GM23338 (cell line): ENCODE measurements around the gene TCF20. TPM values are rescaled to one million over a fixed set of nuclear protein-coding genes. Genes with fewer than 3 reads are reported as not detected.

Source experiments
- ATAC-seq: fragments of 200-7000 bp; cut with Tn5 transposase; 3 replicates; pipeline ENCODE4 v1.9.1; 2020
- DNase-seq: peaks from one replicate; pipeline ENCODE4 v3.0.0-alpha.2; 2015; ENCODE audit warnings: low spot score
- H2AFZ ChIP-seq: fragments of 200-600 bp; sonication (generic); 2 replicates; pipeline ENCODE4 v1.8.0; 2016; ENCODE audit warnings: antibody characterized with exemption, mild to moderate bottlenecking, moderate library complexity
- H3F3A ChIP-seq: fragments of 200-600 bp; sonication (generic); replicated peaks from 2 replicates; pipeline ENCODE4 v1.8.0; 2017; ENCODE audit warnings: antibody characterized with exemption, mixed run types, low read depth
- H3K27ac ChIP-seq: fragments of 200-600 bp; sonication (generic); 2 replicates; pipeline ENCODE4 v1.6.1; 2016; ENCODE audit warnings: low read depth
- H3K27me3 ChIP-seq: fragments of 200-600 bp; sonication (generic); 2 replicates; pipeline ENCODE4 v1.8.0; 2016; ENCODE audit warnings: mild to moderate bottlenecking, mixed run types, moderate library complexity; ENCODE audit not compliant: insufficient read depth
- H3K36me3 ChIP-seq: fragments of 200-600 bp; sonication (generic); 2 replicates; pipeline ENCODE4 v1.8.0; 2016; ENCODE audit warnings: mild to moderate bottlenecking; ENCODE audit not compliant: insufficient read depth
- H3K4me1 ChIP-seq: fragments of 200-600 bp; sonication (generic); 2 replicates; pipeline ENCODE4 v1.8.0; 2016; ENCODE audit warnings: mild to moderate bottlenecking, moderate library complexity; ENCODE audit not compliant: insufficient read depth
- H3K4me2 ChIP-seq: fragments of 200-600 bp; sonication (generic); 2 replicates; pipeline ENCODE4 v1.7.1; 2017; ENCODE audit warnings: mixed run types
- H3K4me3 ChIP-seq: fragments of 200-600 bp; sonication (generic); 2 replicates; pipeline ENCODE4 v1.6.1; 2016; ENCODE audit warnings: mixed run types
- H3K79me2 ChIP-seq: fragments of 200-600 bp; sonication (generic); replicated peaks from 2 replicates; pipeline ENCODE4 v1.8.0; 2017; ENCODE audit warnings: mild to moderate bottlenecking; ENCODE audit not compliant: insufficient read depth
- H3K9me2 ChIP-seq: fragments of 200-600 bp; sonication (generic); 2 replicates; pipeline ENCODE4 v1.8.0; 2017; ENCODE audit not compliant: insufficient read depth
- H4K20me1 ChIP-seq: fragments of 200-600 bp; sonication (generic); replicated peaks from 2 replicates; pipeline ENCODE4 v1.8.0; 2017; ENCODE audit warnings: mild to moderate bottlenecking; ENCODE audit not compliant: insufficient read depth
- H3K27ac Mint-ChIP-seq: 2 replicates; pipeline ENCODE4 v1.8.0; 2020; ENCODE audit warnings: inconsistent platforms, mild to moderate bottlenecking, moderate library complexity, mixed read lengths
- H3K27me3 Mint-ChIP-seq: 3 replicates; pipeline ENCODE4 v1.8.0; 2022; ENCODE audit warnings: low read depth, mild to moderate bottlenecking, moderate library complexity, mixed read lengths, inconsistent platforms; ENCODE audit not compliant: insufficient read depth, poor library complexity
- H3K36me3 Mint-ChIP-seq: 3 replicates; pipeline ENCODE4 v1.8.0; 2021; ENCODE audit warnings: low read depth, mild to moderate bottlenecking, inconsistent platforms, moderate library complexity, mixed read lengths
- H3K4me1 Mint-ChIP-seq: 3 replicates; pipeline ENCODE4 v1.8.0; 2020; ENCODE audit warnings: mild to moderate bottlenecking, inconsistent platforms, mixed read lengths
- H3K4me3 Mint-ChIP-seq: 3 replicates; pipeline ENCODE4 v1.8.0; 2021; ENCODE audit warnings: moderate library complexity, mild to moderate bottlenecking, inconsistent platforms, mixed read lengths
- H3K9me3 Mint-ChIP-seq: 3 replicates; pipeline ENCODE4 v1.8.0; 2020; ENCODE audit warnings: moderate library complexity, mild to moderate bottlenecking, inconsistent platforms, mixed read lengths
- CTCF ChIP-seq, 2 experiments: fragments of 200-600 bp in 1 of 2; sonication (generic) in 1 of 2; conservative IDR thresholded peaks; 2 replicates each; pipeline versions ENCODE4 v1.5.1 to v1.6.1; 2016 to 2017; ENCODE audit warnings: antibody characterized with exemption in 2 of 2, low read depth in 2 of 2, mild to moderate bottlenecking in 2 of 2, moderate library complexity in 1 of 2
- polyA plus RNA-seq: library from polyadenylated mRNA; unstranded; fragments of >200 nt; fragmentation: Nextera tagmentation; extraction: Ambion mirVana; gene quantifications from 2 replicates; pipeline ENCODE4 v1.2.1, GENCODE V29; 2016
- total RNA-seq: library from RNA; depleted of rRNA; stranded (reverse); fragments of >200 nt; shearing (Covaris generic); gene quantifications from 2 replicates; pipeline ENCODE4 v1.2.3, GENCODE V29; 2014
- TF ChIP-seq, protein P1 (sequence below): fragments of 250-450 bp; sonication (Bioruptor Pico); IDR thresholded peaks from 2 replicates; pipeline ENCODE4 v1.5.0; 2020; ENCODE audit warnings: mild to moderate bottlenecking, moderate library complexity

TCF20 gene
- total and polyA plus RNA-seq, 2 experiments from 2014 or later = 6.4 to 68.7 TPM

GRCh38 chr22:42313804-42314581 lies 43.5 kb upstream of the TCF20 start:
- Histone ChIP-seq H3F3A (no peaks in the 10 kb centered on the region), H3K27ac (no peak overlapping the region), H2AFZ (no peak overlapping the region), H3K4me2 (no peak overlapping the region), H3K4me1 (no peaks in the 10 kb centered on the region), H3K9me2 (no peaks in the 10 kb centered on the region), H3K79me2 (no peaks in the 10 kb centered on the region), H4K20me1 (peaks cover 3% of the 10 kb centered on the region; the same call in 1 of the 2 replicates), H3K36me3 (no peaks in the 10 kb centered on the region), H3K27me3 (no peaks in the 10 kb centered on the region), H3K4me3 (no peak overlapping the region)
- peaks cover 13% of the 10 kb centered on the region for H3K27me3 Mint-ChIP-seq
- peak; percentile 73 for ATAC-seq
- H3K27ac Mint-ChIP-seq = no peak overlapping the region
- H3K9me3 Mint-ChIP-seq = no peaks in the 10 kb centered on the region
- peak; percentile 89 for DNase-seq
- H3K4me1 Mint-ChIP-seq = peaks cover 47% of the 10 kb centered on the region
- TF ChIP-seq, protein P1, sequence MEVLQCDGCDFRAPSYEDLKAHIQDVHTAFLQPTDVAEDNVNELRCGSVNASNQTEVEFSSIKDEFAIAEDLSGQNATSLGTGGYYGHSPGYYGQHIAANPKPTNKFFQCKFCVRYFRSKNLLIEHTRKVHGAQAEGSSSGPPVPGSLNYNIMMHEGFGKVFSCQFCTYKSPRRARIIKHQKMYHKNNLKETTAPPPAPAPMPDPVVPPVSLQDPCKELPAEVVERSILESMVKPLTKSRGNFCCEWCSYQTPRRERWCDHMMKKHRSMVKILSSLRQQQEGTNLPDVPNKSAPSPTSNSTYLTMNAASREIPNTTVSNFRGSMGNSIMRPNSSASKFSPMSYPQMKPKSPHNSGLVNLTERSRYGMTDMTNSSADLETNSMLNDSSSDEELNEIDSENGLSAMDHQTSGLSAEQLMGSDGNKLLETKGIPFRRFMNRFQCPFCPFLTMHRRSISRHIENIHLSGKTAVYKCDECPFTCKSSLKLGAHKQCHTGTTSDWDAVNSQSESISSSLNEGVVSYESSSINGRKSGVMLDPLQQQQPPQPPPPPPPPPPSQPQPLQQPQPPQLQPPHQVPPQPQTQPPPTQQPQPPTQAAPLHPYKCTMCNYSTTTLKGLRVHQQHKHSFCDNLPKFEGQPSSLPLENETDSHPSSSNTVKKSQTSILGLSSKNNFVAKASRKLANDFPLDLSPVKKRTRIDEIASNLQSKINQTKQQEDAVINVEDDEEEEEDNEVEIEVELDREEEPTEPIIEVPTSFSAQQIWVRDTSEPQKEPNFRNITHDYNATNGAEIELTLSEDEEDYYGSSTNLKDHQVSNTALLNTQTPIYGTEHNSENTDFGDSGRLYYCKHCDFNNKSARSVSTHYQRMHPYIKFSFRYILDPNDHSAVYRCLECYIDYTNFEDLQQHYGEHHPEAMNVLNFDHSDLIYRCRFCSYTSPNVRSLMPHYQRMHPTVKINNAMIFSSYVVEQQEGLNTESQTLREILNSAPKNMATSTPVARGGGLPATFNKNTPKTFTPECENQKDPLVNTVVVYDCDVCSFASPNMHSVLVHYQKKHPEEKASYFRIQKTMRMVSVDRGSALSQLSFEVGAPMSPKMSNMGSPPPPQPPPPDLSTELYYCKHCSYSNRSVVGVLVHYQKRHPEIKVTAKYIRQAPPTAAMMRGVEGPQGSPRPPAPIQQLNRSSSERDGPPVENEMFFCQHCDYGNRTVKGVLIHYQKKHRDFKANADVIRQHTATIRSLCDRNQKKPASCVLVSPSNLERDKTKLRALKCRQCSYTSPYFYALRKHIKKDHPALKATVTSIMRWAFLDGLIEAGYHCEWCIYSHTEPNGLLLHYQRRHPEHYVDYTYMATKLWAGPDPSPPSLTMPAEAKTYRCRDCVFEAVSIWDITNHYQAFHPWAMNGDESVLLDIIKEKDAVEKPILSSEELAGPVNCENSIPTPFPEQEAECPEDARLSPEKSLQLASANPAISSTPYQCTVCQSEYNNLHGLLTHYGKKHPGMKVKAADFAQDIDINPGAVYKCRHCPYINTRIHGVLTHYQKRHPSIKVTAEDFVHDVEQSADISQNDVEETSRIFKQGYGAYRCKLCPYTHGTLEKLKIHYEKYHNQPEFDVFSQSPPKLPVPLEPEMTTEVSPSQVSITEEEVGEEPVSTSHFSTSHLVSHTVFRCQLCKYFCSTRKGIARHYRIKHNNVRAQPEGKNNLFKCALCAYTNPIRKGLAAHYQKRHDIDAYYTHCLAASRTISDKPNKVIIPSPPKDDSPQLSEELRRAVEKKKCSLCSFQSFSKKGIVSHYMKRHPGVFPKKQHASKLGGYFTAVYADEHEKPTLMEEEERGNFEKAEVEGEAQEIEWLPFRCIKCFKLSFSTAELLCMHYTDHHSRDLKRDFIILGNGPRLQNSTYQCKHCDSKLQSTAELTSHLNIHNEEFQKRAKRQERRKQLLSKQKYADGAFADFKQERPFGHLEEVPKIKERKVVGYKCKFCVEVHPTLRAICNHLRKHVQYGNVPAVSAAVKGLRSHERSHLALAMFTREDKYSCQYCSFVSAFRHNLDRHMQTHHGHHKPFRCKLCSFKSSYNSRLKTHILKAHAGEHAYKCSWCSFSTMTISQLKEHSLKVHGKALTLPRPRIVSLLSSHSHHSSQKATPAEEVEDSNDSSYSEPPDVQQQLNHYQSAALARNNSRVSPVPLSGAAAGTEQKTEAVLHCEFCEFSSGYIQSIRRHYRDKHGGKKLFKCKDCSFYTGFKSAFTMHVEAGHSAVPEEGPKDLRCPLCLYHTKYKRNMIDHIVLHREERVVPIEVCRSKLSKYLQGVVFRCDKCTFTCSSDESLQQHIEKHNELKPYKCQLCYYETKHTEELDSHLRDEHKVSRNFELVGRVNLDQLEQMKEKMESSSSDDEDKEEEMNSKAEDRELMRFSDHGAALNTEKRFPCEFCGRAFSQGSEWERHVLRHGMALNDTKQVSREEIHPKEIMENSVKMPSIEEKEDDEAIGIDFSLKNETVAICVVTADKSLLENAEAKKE (CRISPR knock-in tag) = no peak
- peak; percentile 66 to 78 for TF ChIP-seq CTCF (conservative IDR thresholded peaks at IDR 0.05; ENCODE audit: low read depth in 2 of 2)
- H3K4me3 Mint-ChIP-seq = peak overlapping the region; percentile 26; the same call in 1 of the 3 replicates
- no peaks in the 10 kb centered on the region; the same call in 2 of the 3 replicates for H3K36me3 Mint-ChIP-seq
